Loucy (cell line): ENCODE measurements around the gene GPC4.

ENCODE experiments used
- CTCF ChIP-seq: fragments of 200-600 bp; sonication (generic); conservative IDR thresholded peaks from 2 replicates; pipeline ENCODE4 v1.5.1; 2014; ENCODE audit warnings: mild to moderate bottlenecking, antibody characterized with exemption, low read length
- EZH2phosphoT487 ChIP-seq: fragments of 200-600 bp; IDR thresholded peaks from 2 replicates; pipeline ENCODE4 v1.6.1; 2018; ENCODE audit warnings: antibody characterized with exemption, mild to moderate bottlenecking, moderate library complexity, borderline replicate concordance

- TF ChIP-seq CTCF (no peak), EZH2phosphoT487 (no peak)
Observed at GRCh38 chrX:133403984-133404383, 11.3 kb downstream of the GPC4 start.
